AG04450 (cell line): ENCODE measurements around the gene SAMD3. TPM values are rescaled to one million over a fixed set of nuclear protein-coding genes. Genes with fewer than 3 reads are reported as not detected.

Source experiments
- CTCF ChIA-PET: fragments of 300-600, 350-600 bp; formaldehyde crosslinking; extraction: SDS; loops from one replicate; lab custom pipeline; 2022; ENCODE audit warnings: antibody characterized with exemption, inconsistent platforms; lab: Charles Lee
- POLR2A ChIA-PET: fragments of 350-600 bp; formaldehyde crosslinking; extraction: SDS; loops from one replicate; lab custom pipeline; 2021; ENCODE audit warnings: antibody characterized with exemption, inconsistent platforms; lab: Yijun Ruan, JAX
- DNase-seq: peaks from one replicate; pipeline ENCODE4 v3.0.0-alpha.2; 2011; ENCODE audit warnings: low read depth, low spot score
- H3K27ac ChIP-seq: one replicate; pipeline ENCODE4 v1.5.1; 2012; ENCODE audit warnings: low read depth, low read length, control low read depth
- H3K27me3 ChIP-seq: one replicate; pipeline ENCODE4 v1.6.0; 2012; ENCODE audit warnings: low read length; ENCODE audit not compliant: control insufficient read depth, insufficient read depth
- H3K4me3 ChIP-seq: 2 replicates; pipeline ENCODE4 v1.5.1; 2011; ENCODE audit warnings: mild to moderate bottlenecking, low read depth, low read length, control low read depth
- H3K9me3 ChIP-seq: 2 replicates; pipeline ENCODE4 v1.5.1; 2012; ENCODE audit warnings: low read length; ENCODE audit not compliant: control insufficient read depth, insufficient read depth
- polyA plus RNA-seq: library from polyadenylated mRNA; depleted of rRNA; stranded (reverse); fragments of >200 nt; gene quantifications from 2 replicates; pipeline ENCODE4 v1.2.3, GENCODE V29; 2011; rRNA removed
- TF ChIP-seq, protein P1 (sequence below): IDR thresholded peaks from 2 replicates; pipeline ENCODE4 v1.5.1; 2011; ENCODE audit warnings: low read depth, low read length, control low read depth, inconsistent platforms

Gene SAMD3
- polyA plus RNA-seq, 1 experiment: 2.4 TPM

DNA sequence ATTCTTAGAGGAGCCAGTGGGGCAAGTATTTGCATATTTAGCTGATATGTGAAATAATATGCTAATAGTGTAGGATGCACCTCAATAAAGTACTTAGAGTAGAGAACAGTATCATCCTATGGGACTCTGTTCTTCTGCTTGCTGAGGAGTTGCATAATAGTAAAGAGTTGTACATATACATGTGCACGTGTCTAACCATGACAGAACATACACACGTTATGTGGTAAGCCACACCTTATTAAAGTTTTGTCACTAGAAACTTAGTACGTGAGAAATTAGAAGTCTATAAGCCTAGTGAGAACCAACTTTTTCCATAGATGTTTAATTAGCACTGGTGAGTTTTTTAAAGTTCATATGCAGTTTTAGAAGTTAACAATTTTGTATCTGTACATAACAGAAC, 123.6 kb downstream of the SAMD3 start:
- no peak for DNase-seq
- no peak overlapping the region for H3K4me3 ChIP-seq
- no peaks in the 10 kb centered on the region for H3K27me3 ChIP-seq
- H3K27ac ChIP-seq: no peak overlapping the region
- ChIA-PET CTCF (no interaction called here), POLR2A (no interaction called here)
- TF ChIP-seq, protein P1, sequence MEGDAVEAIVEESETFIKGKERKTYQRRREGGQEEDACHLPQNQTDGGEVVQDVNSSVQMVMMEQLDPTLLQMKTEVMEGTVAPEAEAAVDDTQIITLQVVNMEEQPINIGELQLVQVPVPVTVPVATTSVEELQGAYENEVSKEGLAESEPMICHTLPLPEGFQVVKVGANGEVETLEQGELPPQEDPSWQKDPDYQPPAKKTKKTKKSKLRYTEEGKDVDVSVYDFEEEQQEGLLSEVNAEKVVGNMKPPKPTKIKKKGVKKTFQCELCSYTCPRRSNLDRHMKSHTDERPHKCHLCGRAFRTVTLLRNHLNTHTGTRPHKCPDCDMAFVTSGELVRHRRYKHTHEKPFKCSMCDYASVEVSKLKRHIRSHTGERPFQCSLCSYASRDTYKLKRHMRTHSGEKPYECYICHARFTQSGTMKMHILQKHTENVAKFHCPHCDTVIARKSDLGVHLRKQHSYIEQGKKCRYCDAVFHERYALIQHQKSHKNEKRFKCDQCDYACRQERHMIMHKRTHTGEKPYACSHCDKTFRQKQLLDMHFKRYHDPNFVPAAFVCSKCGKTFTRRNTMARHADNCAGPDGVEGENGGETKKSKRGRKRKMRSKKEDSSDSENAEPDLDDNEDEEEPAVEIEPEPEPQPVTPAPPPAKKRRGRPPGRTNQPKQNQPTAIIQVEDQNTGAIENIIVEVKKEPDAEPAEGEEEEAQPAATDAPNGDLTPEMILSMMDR: no peak
- no peaks in the 10 kb centered on the region for H3K9me3 ChIP-seq

DNA sequence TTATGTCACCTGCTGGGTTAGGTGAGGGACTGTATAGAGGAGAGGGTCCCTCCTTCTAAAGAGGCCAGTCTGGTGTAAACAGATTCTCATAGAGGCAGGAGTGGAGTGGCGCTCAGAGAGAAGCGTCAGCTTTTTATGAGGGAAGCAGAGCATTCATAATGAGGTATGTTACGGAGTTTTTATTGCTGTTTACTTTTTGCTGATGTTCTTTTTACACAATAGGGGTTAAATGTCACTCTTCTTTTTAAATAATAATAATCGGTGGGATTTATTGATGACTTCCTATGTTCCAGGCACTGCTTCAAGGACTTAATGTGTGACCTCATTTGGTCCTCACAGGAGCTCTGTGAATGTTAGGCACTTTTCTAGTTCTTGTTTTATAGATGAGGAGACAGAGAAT, 124.4 kb downstream of the SAMD3 start:
- CTCF ChIA-PET: no interaction called here
- Histone ChIP-seq H3K27ac (no peak overlapping the region), H3K9me3 (no peaks in the 10 kb centered on the region), H3K4me3 (no peak overlapping the region), H3K27me3 (no peaks in the 10 kb centered on the region)
- TF ChIP-seq, protein P1: no peak
- POLR2A ChIA-PET: no interaction called here
- no peak for DNase-seq

Other genes starting within 250 kb of the SAMD3 start
- gene L3MBTL3, start 204.4 kb downstream of the SAMD3 start, polyA plus RNA-seq: 17.0 and 23.2 TPM in 2 replicates
- 29.0 and 34.5 TPM in 2 replicates for gene TMEM200A, start 143.1 kb upstream of the SAMD3 start, polyA plus RNA-seq